Activated T-helper 1 cell treated with anti-CD3 and anti-CD28 coated beads, Interleukin-12 subunit alpha, Interleukin-12 subunit beta, Interleukin-2, Interleukin-4 antibody, amounts not matched to agents 30 ng/mL and 10 ng/mL and 1 ng/mL, durations not matched to agents 14 hours and 24 hours and 36 hours (primary cell): Measurements from ENCODE around the gene EEIG1. TPM values are rescaled to one million over a fixed set of nuclear protein-coding genes. Genes with fewer than 3 reads are reported as not detected.

ENCODE experiments used
- DNase-seq: peaks from one replicate; pipeline ENCODE4 v3.0.0; 2021; ENCODE audit warnings: low spot score
- H3K27ac Mint-ChIP-seq: one replicate; pipeline ENCODE4 v1.8.0; 2021; ENCODE audit warnings: mild to moderate bottlenecking, mixed read lengths
- H3K27me3 Mint-ChIP-seq: one replicate; pipeline ENCODE4 v1.8.0; 2022; ENCODE audit warnings: mild to moderate bottlenecking, moderate library complexity, mixed read lengths; ENCODE audit not compliant: insufficient read depth
- H3K36me3 Mint-ChIP-seq: one replicate; pipeline ENCODE4 v1.8.0; 2021; ENCODE audit warnings: low read depth, mixed read lengths
- H3K4me1 Mint-ChIP-seq: one replicate; pipeline ENCODE4 v1.8.0; 2021; ENCODE audit warnings: low read depth, mixed read lengths
- H3K4me3 Mint-ChIP-seq: one replicate; pipeline ENCODE4 v1.8.0; 2021; ENCODE audit warnings: mild to moderate bottlenecking, moderate library complexity, mixed read lengths
- H3K9me3 Mint-ChIP-seq: one replicate; pipeline ENCODE4 v1.8.0; 2021; ENCODE audit warnings: mixed read lengths
- intact Hi-C: fragments of 100-400 bp; cut with micrococcal nuclease; formaldehyde crosslinking; loops from one replicate; pipeline ENCODE4 v1.15.1; 2024
- total RNA-seq: library from RNA; stranded (reverse); gene quantifications from 2 replicates; pipeline ENCODE4 v1.2.3, GENCODE V29; 2022

Gene EEIG1
- total RNA-seq, 1 donor from 2014 or later = 39.8 TPM

DNA sequence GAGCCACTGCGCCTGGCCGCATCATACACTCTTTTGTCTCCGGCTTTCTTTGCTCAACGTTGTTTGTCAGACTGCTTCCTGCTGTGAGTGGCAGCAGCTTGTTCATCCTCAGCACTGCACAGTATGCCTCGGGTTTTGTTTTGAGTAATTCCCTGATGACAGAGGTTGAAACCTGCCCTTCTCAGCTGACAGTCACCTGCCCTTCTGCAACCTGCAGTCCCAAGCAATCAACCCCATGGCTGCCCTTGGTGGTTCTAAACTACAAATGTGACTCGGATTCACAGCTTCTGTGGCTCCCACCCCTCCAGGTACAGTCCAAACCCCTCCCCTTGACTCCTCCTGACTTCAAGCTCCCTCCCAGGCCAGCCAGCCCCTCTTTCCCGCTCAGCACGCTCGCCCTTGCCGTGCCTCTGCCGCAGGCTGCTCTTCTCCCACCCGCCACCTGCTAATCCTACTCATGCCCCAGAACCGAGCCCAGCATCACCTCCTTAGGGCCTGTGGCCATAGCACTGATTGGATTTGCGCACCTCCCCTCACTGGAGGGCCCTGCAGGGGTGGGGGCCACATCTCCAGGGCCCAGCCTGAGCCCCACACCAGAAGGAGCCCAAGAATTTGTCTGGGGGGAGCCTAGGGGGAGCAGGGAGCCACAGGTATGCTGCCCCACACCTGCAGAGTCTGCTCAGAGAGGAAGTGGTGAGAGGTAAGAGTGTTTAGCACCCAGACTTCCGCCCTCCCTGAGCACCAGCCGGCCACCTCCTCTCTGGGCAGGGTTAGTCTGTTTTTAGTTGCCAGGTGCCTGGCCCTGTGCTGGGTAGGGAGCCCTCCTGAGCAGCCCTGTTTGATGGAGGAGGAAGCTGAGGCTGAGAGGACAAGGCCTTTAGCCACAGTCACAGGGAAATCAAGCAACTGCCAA, 10.1 kb downstream of the EEIG1 start:
- intact Hi-C loops = loop anchor here (1.0 to 2.0 kb wide), 8 partner anchors 11 to 124 kb away; partner anchors contain the start of gene NAIF1
- H3K36me3 Mint-ChIP-seq = peaks cover 13% of the 10 kb centered on the region
- peaks cover 91% of the 10 kb centered on the region for H3K4me1 Mint-ChIP-seq
- peak overlapping the region; percentile 87 for H3K27ac Mint-ChIP-seq
- DNase-seq = peak; percentile 74
- H3K4me3 Mint-ChIP-seq = peak overlapping the region; percentile 69
- no peaks in the 10 kb centered on the region for H3K27me3 Mint-ChIP-seq
- H3K9me3 Mint-ChIP-seq = no peaks in the 10 kb centered on the region

- Mint-ChIP-seq H3K4me1 (peaks cover 85% of the 10 kb centered on the region), H3K4me3 (peak overlapping the region; percentile 69), H3K9me3 (no peaks in the 10 kb centered on the region), H3K27me3 (no peaks in the 10 kb centered on the region), H3K36me3 (peaks cover 15% of the 10 kb centered on the region), H3K27ac (peak overlapping the region; percentile 87)
- DNase-seq = no peak
- intact Hi-C loops = no loop called here
These were observed 11.9 kb downstream of the EEIG1 start for GRCh38 chr9:127968700-127969383.

DNA sequence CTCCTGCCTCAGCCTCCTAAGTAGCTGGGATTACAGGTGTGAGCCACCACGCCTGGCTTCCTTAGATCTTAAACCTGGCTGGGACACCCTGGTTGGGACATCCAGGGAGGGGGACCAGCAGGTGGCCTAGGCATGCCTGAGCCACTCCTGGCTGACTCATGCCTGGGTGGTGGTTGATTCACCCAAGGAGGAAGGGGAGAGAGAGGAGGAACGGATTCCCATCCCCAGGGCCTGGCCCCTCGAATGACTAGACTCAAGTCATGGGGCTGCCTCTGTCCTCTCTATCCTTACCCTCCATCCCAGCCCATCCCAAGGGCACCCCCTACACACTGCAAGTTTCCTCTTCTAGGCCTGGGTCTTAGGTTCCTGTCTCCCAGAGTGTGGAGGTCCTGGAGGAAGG, 12.7 kb downstream of the EEIG1 start:
- Mint-ChIP-seq H3K27ac (no peak overlapping the region), H3K4me1 (peaks cover 89% of the 10 kb centered on the region), H3K27me3 (no peaks in the 10 kb centered on the region), H3K9me3 (no peaks in the 10 kb centered on the region), H3K4me3 (peak overlapping the region; percentile 35), H3K36me3 (peaks cover 15% of the 10 kb centered on the region)
- no peak for DNase-seq
- intact Hi-C loops = no loop called here

DNA sequence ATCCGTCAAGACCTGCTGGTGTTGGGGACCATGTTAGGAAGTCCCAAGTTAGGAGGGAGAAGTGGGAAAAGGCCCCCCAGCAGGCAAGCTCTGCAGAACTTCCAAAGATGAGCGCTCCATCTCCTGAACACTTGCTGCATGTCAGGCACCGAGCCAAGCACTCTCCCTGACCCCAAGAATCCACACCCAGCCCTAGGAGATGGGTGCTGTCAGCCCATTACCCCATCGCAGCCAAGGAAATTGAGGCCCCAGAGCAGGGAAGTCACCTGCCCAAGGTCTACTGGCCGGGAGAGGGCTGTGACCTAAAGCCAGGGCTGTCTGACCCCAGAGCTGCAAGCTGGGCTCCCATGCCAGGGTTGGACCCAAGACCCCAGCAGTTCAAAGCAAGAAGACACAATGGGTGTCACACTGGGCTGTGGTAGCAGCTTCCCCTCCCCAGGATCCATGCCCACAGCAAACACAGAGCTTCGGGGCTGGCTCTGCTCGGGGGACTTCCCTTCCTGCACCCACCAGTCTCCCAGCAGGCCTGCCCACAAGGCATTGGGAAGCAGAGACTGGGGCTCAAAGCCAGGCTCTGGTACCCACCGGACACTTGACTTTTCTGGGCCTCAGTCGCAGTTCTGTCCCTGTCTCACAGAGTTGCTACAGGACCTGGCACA, 13.5 kb downstream of the EEIG1 start:
- intact Hi-C loops = no loop called here

GRCh38 chr9:127966416-127967150, 14.2 kb downstream of the EEIG1 start:
- Mint-ChIP-seq H3K36me3 (peaks cover 18% of the 10 kb centered on the region), H3K9me3 (no peaks in the 10 kb centered on the region), H3K27ac (no peak overlapping the region), H3K27me3 (no peaks in the 10 kb centered on the region), H3K4me1 (peaks cover 87% of the 10 kb centered on the region), H3K4me3 (no peak overlapping the region)
- no peak for DNase-seq
- intact Hi-C loops = no loop called here

More for the DNA sequence above, 13.5 kb downstream of the EEIG1 start:
- no peak for DNase-seq
- H3K4me3 Mint-ChIP-seq = no peak overlapping the region
- peaks cover 15% of the 10 kb centered on the region for H3K36me3 Mint-ChIP-seq
- H3K4me1 Mint-ChIP-seq = peaks cover 89% of the 10 kb centered on the region
- H3K9me3 Mint-ChIP-seq = no peaks in the 10 kb centered on the region
- no peaks in the 10 kb centered on the region for H3K27me3 Mint-ChIP-seq
- peak overlapping the region; percentile 24 for H3K27ac Mint-ChIP-seq

GRCh38 chr9:127965953-127966352, 14.8 kb downstream of the EEIG1 start:
- Mint-ChIP-seq H3K27ac (no peak overlapping the region), H3K27me3 (no peaks in the 10 kb centered on the region), H3K9me3 (no peaks in the 10 kb centered on the region), H3K4me3 (peak overlapping the region; percentile 77), H3K4me1 (peaks cover 86% of the 10 kb centered on the region), H3K36me3 (peaks cover 22% of the 10 kb centered on the region)
- DNase-seq = no peak
- intact Hi-C loops = no loop called here

DNA sequence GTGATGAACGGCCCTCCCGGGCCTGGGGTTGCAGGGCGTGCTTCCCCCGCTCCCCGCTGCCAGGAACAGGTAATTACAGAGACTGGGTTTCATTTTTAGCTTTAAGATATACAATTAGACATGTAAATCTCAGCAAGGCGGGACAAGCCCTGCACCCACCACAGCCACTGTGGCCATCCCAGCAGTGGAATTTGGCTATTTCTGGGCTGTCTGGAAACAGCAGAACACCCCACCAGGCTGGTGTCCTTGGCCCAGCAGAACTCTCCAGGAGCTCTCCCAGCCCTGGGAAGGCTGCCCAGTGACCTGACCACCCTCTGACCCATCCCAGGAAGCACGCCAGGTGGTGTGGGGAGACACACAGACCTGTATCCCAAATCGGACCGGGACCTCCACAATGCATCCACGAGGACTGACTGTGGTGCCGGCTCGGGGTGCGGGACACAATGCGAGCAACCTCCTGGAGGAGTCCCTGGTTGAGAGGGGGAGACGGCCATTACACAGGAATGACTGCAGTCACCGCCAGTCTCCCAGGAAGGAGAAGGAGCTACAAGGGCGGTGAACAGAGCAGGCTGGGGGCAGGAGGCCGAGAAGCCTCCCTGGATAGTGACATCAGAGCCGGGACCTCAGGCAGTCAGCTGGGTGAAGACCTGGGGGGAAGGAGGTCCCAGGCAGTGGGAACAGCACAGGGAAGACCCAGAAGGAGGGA, 17.3 kb downstream of the EEIG1 start:
- Mint-ChIP-seq H3K9me3 (no peaks in the 10 kb centered on the region), H3K4me3 (peak overlapping the region; percentile 1), H3K27ac (peak overlapping the region; percentile 52), H3K36me3 (peaks cover 32% of the 10 kb centered on the region), H3K4me1 (peaks cover 85% of the 10 kb centered on the region), H3K27me3 (no peaks in the 10 kb centered on the region)
- no peak for DNase-seq
- intact Hi-C loops = no loop called here

DNA sequence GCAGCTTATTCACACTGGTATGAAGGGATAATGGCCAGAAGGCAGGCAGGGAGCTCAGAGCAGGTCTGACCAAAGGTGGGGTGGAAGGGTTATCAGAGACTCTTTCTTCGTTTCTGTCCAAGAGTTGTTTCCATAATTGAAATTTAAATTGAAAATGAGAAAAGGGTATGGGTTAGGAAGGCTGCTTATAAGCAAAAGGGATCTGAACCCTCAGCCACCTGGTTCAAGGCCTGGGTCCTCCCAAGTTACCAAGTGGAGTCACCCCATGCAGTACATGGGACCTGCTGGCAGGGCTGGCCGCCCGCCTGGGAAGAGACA, 17.8 kb downstream of the EEIG1 start:
- Mint-ChIP-seq H3K36me3 (peaks cover 33% of the 10 kb centered on the region), H3K27ac (no peak overlapping the region), H3K4me1 (peaks cover 85% of the 10 kb centered on the region), H3K4me3 (no peak overlapping the region), H3K9me3 (no peaks in the 10 kb centered on the region), H3K27me3 (no peaks in the 10 kb centered on the region)
- intact Hi-C loops = no loop called here
- no peak for DNase-seq

- intact Hi-C loops = no loop called here
- H3K27ac Mint-ChIP-seq = no peak overlapping the region
- H3K36me3 Mint-ChIP-seq = peaks cover 32% of the 10 kb centered on the region
- no peak for DNase-seq
- H3K4me1 Mint-ChIP-seq = peaks cover 81% of the 10 kb centered on the region
- no peaks in the 10 kb centered on the region for H3K27me3 Mint-ChIP-seq
- H3K4me3 Mint-ChIP-seq = no peak overlapping the region
- no peaks in the 10 kb centered on the region for H3K9me3 Mint-ChIP-seq
These were observed 18.5 kb downstream of the EEIG1 start for GRCh38 chr9:127962278-127962677.

- peaks cover 32% of the 10 kb centered on the region for H3K36me3 Mint-ChIP-seq
- intact Hi-C loops = no loop called here
- peaks cover 75% of the 10 kb centered on the region for H3K4me1 Mint-ChIP-seq
- H3K27ac Mint-ChIP-seq = no peak overlapping the region
- H3K27me3 Mint-ChIP-seq = no peaks in the 10 kb centered on the region
- DNase-seq = no peak
- no peak overlapping the region for H3K4me3 Mint-ChIP-seq
- H3K9me3 Mint-ChIP-seq = no peaks in the 10 kb centered on the region
These were observed 19.1 kb downstream of the EEIG1 start for GRCh38 chr9:127961613-127962155.

GRCh38 chr9:127961155-127961490, 19.7 kb downstream of the EEIG1 start:
- intact Hi-C loops = no loop called here
- H3K27ac Mint-ChIP-seq = no peak overlapping the region

More at GRCh38 chr9:127961155-127961490, 19.7 kb downstream of the EEIG1 start:
- Mint-ChIP-seq H3K36me3 (peaks cover 32% of the 10 kb centered on the region), H3K4me3 (no peak overlapping the region), H3K27me3 (no peaks in the 10 kb centered on the region), H3K9me3 (no peaks in the 10 kb centered on the region), H3K4me1 (peaks cover 73% of the 10 kb centered on the region)
- no peak for DNase-seq
